ENCODE results near the gene PTP4A1. TPM values are rescaled to one million over a fixed set of nuclear protein-coding genes. Genes with fewer than 3 reads are reported as not detected.

Gene PTP4A1
- polyA plus RNA-seq, 1 of the 3 experiments (the other 2 are of a cell fraction), result 12.5 TPM

DNA sequence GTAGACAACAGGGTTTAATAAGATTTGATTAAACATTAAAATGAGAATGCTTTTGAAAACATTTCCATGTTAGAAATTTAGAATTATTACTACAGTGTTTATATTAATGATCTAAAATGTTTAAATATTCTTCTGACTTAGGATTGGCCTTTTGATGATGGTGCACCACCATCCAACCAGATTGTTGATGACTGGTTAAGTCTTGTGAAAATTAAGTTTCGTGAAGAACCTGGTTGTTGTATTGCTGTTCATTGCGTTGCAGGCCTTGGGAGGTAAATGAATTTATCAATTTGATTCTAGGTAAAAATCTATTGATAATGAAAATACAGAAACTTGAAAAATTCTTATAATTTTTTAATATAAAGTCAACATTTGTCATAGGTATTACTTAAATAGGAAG is 6.5 kb downstream of the PTP4A1 start:
- whole genome bisulfite sequencing (ENCODE audit: low lambda C conversion rate), result 94% methylated on average over 2 of the region's 2 CpGs
- ChIA-PET POLR2A (no interaction called here), CTCF (interaction anchor here (0.9 to 1.3 kb wide), 2 partner anchors 20 to 224 kb away, joined by 3 read pairs; no protein-coding TSS in a partner anchor)
- H3K4me2 ChIP-seq, result no peak overlapping the region
- H3K9ac ChIP-seq, result no peak overlapping the region
- H3K27me3 ChIP-seq (ENCODE audit: insufficient read depth), result no peaks in the 10 kb centered on the region
- H3K4me1 ChIP-seq (ENCODE audit: control insufficient read depth in 1 of 2, insufficient read depth in 2 of 2, low read depth in 1 of 2, low read length in 1 of 2), result no peaks in the 10 kb centered on the region; a peak in 3 of 4 replicates
- TF ChIP-seq, protein P1, sequence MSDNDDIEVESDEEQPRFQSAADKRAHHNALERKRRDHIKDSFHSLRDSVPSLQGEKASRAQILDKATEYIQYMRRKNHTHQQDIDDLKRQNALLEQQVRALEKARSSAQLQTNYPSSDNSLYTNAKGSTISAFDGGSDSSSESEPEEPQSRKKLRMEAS (IDR thresholded peaks at IDR 0.05; ENCODE audit: low read depth), result no peak
- TF ChIP-seq TCF12 (IDR thresholded peaks at IDR 0.05) (no peak), RCOR1 (IDR thresholded peaks at IDR 0.05; ENCODE audit: low read length) (no peak)
- TF ChIP-seq, protein P2, sequence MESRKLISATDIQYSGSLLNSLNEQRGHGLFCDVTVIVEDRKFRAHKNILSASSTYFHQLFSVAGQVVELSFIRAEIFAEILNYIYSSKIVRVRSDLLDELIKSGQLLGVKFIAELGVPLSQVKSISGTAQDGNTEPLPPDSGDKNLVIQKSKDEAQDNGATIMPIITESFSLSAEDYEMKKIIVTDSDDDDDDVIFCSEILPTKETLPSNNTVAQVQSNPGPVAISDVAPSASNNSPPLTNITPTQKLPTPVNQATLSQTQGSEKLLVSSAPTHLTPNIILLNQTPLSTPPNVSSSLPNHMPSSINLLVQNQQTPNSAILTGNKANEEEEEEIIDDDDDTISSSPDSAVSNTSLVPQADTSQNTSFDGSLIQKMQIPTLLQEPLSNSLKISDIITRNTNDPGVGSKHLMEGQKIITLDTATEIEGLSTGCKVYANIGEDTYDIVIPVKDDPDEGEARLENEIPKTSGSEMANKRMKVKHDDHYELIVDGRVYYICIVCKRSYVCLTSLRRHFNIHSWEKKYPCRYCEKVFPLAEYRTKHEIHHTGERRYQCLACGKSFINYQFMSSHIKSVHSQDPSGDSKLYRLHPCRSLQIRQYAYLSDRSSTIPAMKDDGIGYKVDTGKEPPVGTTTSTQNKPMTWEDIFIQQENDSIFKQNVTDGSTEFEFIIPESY (IDR thresholded peaks at IDR 0.05; ENCODE audit: borderline replicate concordance, low read depth), result no peak
- TF ChIP-seq, protein P3, sequence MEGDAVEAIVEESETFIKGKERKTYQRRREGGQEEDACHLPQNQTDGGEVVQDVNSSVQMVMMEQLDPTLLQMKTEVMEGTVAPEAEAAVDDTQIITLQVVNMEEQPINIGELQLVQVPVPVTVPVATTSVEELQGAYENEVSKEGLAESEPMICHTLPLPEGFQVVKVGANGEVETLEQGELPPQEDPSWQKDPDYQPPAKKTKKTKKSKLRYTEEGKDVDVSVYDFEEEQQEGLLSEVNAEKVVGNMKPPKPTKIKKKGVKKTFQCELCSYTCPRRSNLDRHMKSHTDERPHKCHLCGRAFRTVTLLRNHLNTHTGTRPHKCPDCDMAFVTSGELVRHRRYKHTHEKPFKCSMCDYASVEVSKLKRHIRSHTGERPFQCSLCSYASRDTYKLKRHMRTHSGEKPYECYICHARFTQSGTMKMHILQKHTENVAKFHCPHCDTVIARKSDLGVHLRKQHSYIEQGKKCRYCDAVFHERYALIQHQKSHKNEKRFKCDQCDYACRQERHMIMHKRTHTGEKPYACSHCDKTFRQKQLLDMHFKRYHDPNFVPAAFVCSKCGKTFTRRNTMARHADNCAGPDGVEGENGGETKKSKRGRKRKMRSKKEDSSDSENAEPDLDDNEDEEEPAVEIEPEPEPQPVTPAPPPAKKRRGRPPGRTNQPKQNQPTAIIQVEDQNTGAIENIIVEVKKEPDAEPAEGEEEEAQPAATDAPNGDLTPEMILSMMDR (IDR thresholded peaks at IDR 0.05), result no peak
- peaks cover 71 to 76% of the 10 kb centered on the region in 2 experiments for H3K36me3 ChIP-seq (replicated peaks in 1 of 2; ENCODE audit: control insufficient read depth in 1 of 2, insufficient read depth in 2 of 2, low read length in 1 of 2)
- no peak overlapping the region for H3K4me3 ChIP-seq (ENCODE audit: low read depth in 2 of 2, low read length in 1 of 2)
- no peak for DNase-seq
- H2AFZ ChIP-seq (ENCODE audit: low read depth), result no peak overlapping the region
- H4K20me1 ChIP-seq (ENCODE audit: insufficient read depth), result peaks cover 36% of the 10 kb centered on the region
- peaks cover 29% of the 10 kb centered on the region for H3F3A ChIP-seq (replicated peaks; ENCODE audit: insufficient read depth)
- H3K9me3 ChIP-seq, result no peaks in the 10 kb centered on the region
- peaks cover 56% of the 10 kb centered on the region for H3K79me2 ChIP-seq (ENCODE audit: insufficient read depth)
- no peak overlapping the region for H3K27ac ChIP-seq (ENCODE audit: low read depth in 2 of 2, low read length in 1 of 2)
- H3K9me2 ChIP-seq, result no peaks in the 10 kb centered on the region

DNA sequence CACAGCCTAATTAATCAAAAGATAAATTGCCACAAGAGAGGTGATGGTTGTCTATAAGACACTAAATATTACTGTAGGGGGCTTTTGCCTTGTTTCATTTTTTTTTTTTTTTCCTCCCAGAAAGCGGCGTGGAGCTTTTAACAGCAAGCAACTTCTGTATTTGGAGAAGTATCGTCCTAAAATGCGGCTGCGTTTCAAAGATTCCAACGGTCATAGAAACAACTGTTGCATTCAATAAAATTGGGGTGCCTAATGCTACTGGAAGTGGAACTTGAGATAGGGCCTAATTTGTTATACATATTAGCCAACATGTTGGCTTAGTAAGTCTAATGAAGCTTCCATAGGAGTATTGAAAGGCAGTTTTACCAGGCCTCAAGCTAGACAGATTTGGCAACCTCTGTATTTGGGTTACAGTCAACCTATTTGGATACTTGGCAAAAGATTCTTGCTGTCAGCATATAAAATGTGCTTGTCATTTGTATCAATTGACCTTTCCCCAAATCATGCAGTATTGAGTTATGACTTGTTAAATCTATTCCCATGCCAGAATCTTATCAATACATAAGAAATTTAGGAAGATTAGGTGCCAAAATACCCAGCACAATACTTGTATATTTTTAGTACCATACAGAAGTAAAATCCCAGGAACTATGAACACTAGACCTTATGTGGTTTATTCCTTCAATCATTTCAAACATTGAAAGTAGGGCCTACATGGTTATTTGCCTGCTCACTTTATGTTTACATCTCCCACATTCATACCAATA is 7.8 kb downstream of the PTP4A1 start:
- Histone ChIP-seq H3K9me2 (no peaks in the 10 kb centered on the region), H3K9me3 (no peaks in the 10 kb centered on the region), H3K27me3 (ENCODE audit: insufficient read depth) (no peaks in the 10 kb centered on the region), H3K27ac (ENCODE audit: low read depth in 2 of 2, low read length in 1 of 2) (no peak overlapping the region), H2AFZ (ENCODE audit: low read depth) (no peak overlapping the region), H3K79me2 (ENCODE audit: insufficient read depth) (peaks cover 42% of the 10 kb centered on the region), H3K4me2 (no peak overlapping the region), H3F3A (replicated peaks; ENCODE audit: insufficient read depth) (peaks cover 35% of the 10 kb centered on the region), H3K4me3 (ENCODE audit: low read depth in 2 of 2, low read length in 1 of 2) (no peak overlapping the region), H4K20me1 (ENCODE audit: insufficient read depth) (peaks cover 28% of the 10 kb centered on the region), H3K4me1 (ENCODE audit: control insufficient read depth in 1 of 2, insufficient read depth in 2 of 2, low read depth in 1 of 2, low read length in 1 of 2) (no peaks in the 10 kb centered on the region; a peak in 3 of 4 replicates), H3K36me3 (replicated peaks in 1 of 2; ENCODE audit: control insufficient read depth in 1 of 2, insufficient read depth in 2 of 2, low read length in 1 of 2) (peaks cover 71 to 79% of the 10 kb centered on the region in 2 experiments), H3K9ac (no peak overlapping the region)
- WGBS (ENCODE audit: low lambda C conversion rate), result 96% methylated on average over 6 of the region's 6 CpGs
- ChIA-PET CTCF (interaction anchor here (0.9 to 1.3 kb wide), 2 partner anchors 18 to 222 kb away, joined by 3 read pairs; no protein-coding TSS in a partner anchor), POLR2A (no interaction called here)
- DNase-seq, result no peak
- no peak for TF ChIP-seq NRF1 (IDR thresholded peaks at IDR 0.05; ENCODE audit: low read depth, low read length)
- TF ChIP-seq FOXJ3 (CRISPR knock-in tag; IDR thresholded peaks at IDR 0.05), result no peak
- TF ChIP-seq, protein P4, sequence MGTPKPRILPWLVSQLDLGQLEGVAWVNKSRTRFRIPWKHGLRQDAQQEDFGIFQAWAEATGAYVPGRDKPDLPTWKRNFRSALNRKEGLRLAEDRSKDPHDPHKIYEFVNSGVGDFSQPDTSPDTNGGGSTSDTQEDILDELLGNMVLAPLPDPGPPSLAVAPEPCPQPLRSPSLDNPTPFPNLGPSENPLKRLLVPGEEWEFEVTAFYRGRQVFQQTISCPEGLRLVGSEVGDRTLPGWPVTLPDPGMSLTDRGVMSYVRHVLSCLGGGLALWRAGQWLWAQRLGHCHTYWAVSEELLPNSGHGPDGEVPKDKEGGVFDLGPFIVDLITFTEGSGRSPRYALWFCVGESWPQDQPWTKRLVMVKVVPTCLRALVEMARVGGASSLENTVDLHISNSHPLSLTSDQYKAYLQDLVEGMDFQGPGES (IDR thresholded peaks at IDR 0.05; ENCODE audit: low read depth, low read length), result no peak
- TF ChIP-seq TCF12 (IDR thresholded peaks at IDR 0.05), result no peak
- TF ChIP-seq GABPA (IDR thresholded peaks at IDR 0.05; ENCODE audit: low read depth), result no peak

Data from SK-N-SH (cell line).